ENCODE results near the gene TMEM204. TPM values are rescaled to one million over a fixed set of nuclear protein-coding genes. Genes with fewer than 3 reads are reported as not detected.
"Not testable (repeated sequence)": the region's sequence is repeated elsewhere in the genome, so short reads cannot be mapped to it uniquely, and the experiment has no call there.

TMEM204 gene
- total RNA-seq, 1 donor from 2014 or later = 2.5 TPM

GRCh38 chr16:1595511-1595910 is 62.0 kb downstream of the TMEM204 start:
- not testable (repeated sequence) for DNase-seq

- DNase-seq = no peak
Observed at GRCh38 chr16:1596516-1596915, 63.0 kb downstream of the TMEM204 start.

- DNase-seq = no peak
Observed at GRCh38 chr16:1597154-1597553, 63.7 kb downstream of the TMEM204 start.

- no peak for DNase-seq
Observed at GRCh38 chr16:1601031-1601430, 67.6 kb downstream of the TMEM204 start.

GRCh38 chr16:1601489-1601888 is 68.0 kb downstream of the TMEM204 start:
- DNase-seq = no peak

GRCh38 chr16:1602285-1602684 is 68.8 kb downstream of the TMEM204 start:
- DNase-seq = no peak

Other genes starting within 250 kb of the TMEM204 start
- gene UBE2I, start 224.0 kb upstream of the TMEM204 start, total RNA-seq = 42.7 TPM
- 5.8 TPM for gene BAIAP3, start 200.0 kb upstream of the TMEM204 start, total RNA-seq
- gene TSR3, start 181.8 kb upstream of the TMEM204 start, total RNA-seq = 36.8 TPM
- gene GNPTG, start 181.7 kb upstream of the TMEM204 start, total RNA-seq = 15.0 TPM
- 10.1 TPM for gene UNKL, start 119.0 kb upstream of the TMEM204 start, total RNA-seq
- 11.2 TPM for gene UQCC4, start 112.9 kb upstream of the TMEM204 start, total RNA-seq
- gene PERCC1, start 102.6 kb upstream of the TMEM204 start, total RNA-seq = not detected
- 0.16 TPM for gene CCDC154, start 89.1 kb upstream of the TMEM204 start, total RNA-seq
- gene CLCN7, start 58.6 kb upstream of the TMEM204 start, total RNA-seq = 29.2 TPM
- not detected for gene PTX4, start 44.7 kb upstream of the TMEM204 start, total RNA-seq
- gene TELO2, start 40.3 kb upstream of the TMEM204 start, total RNA-seq = 11.7 TPM
- 51.0 TPM for gene IFT140, start 78.4 kb downstream of the TMEM204 start, total RNA-seq
- 8.0 TPM for gene CRAMP1, start 78.7 kb downstream of the TMEM204 start, total RNA-seq
- gene JPT2, start 144.6 kb downstream of the TMEM204 start, total RNA-seq = 28.5 TPM
- gene MAPK8IP3, start 172.5 kb downstream of the TMEM204 start, total RNA-seq = 84.5 TPM
- 26.2 TPM for gene NME3, start 237.9 kb downstream of the TMEM204 start, total RNA-seq
- gene EME2, start 239.1 kb downstream of the TMEM204 start, total RNA-seq = 6.9 TPM
- gene MRPS34, start 239.5 kb downstream of the TMEM204 start, total RNA-seq = 30.6 TPM
- 60.5 TPM for gene SPSB3, start 248.9 kb downstream of the TMEM204 start, total RNA-seq
- 37.9 TPM for gene NUBP2, start 249.3 kb downstream of the TMEM204 start, total RNA-seq

All from occipital lobe (tissue), 2 donors.